ENCODE data around the gene ATP2B2. TPM values are rescaled to one million over a fixed set of nuclear protein-coding genes. Genes with fewer than 3 reads are reported as not detected.

ATP2B2 gene
- total RNA-seq, 4 donors from 2014 or later, result 0.42 to 2.0 (median 1.1) TPM

- Histone ChIP-seq H3K4me3 (no peak overlapping the region), H3K27me3 (no peaks in the 10 kb centered on the region), H3K27ac (no peak overlapping the region), H3K4me1 (no peaks in the 10 kb centered on the region), H3K36me3 (peaks cover 0 to 13% (median 0%) of the 10 kb centered on the region in 3 donors), H3K9me3 (no peaks in the 10 kb centered on the region)
- DNase-seq (ENCODE audit: low spot score in 2 of 2), result no peak
- TF ChIP-seq CTCF (IDR thresholded peaks at IDR 0.05) (no peak), EP300 (IDR thresholded peaks at IDR 0.05) (no peak), POLR2A (IDR thresholded peaks at IDR 0.05) (no peak)
- 82 to 86% methylated on average over 14 to 16 of the region's 16 CpGs for WGBS, 2 donors
These were observed 167.3 kb downstream of the ATP2B2 start for GRCh38 chr3:10338164-10338470.

GRCh38 chr3:10337323-10338163 is 167.8 kb downstream of the ATP2B2 start:
- WGBS, 2 donors, result 58 to 74% methylated on average over 13 to 20 of the region's 20 CpGs
- Histone ChIP-seq H3K4me1 (no peaks in the 10 kb centered on the region), H3K27me3 (no peaks in the 10 kb centered on the region), H3K9me3 (no peaks in the 10 kb centered on the region), H3K36me3 (peaks cover 0 to 16% (median 0%) of the 10 kb centered on the region in 3 donors), H3K27ac (no peak overlapping the region), H3K4me3 (no peak overlapping the region)
- no peak for TF ChIP-seq POLR2A (IDR thresholded peaks at IDR 0.05)
- TF ChIP-seq EP300 (IDR thresholded peaks at IDR 0.05), result no peak
- no peak for DNase-seq (ENCODE audit: low spot score in 2 of 2)

GRCh38 chr3:10336761-10337160 is 168.6 kb downstream of the ATP2B2 start:
- WGBS, 2 donors, result 87 to 92% methylated on average over 7 to 11 of the region's 11 CpGs
- H3K4me1 ChIP-seq, result no peaks in the 10 kb centered on the region
- H3K4me3 ChIP-seq, result no peak overlapping the region
- DNase-seq (ENCODE audit: low spot score in 2 of 2), result no peak
- peaks cover 0 to 16% (median 0%) of the 10 kb centered on the region in 3 donors for H3K36me3 ChIP-seq
- no peaks in the 10 kb centered on the region for H3K9me3 ChIP-seq
- no peaks in the 10 kb centered on the region for H3K27me3 ChIP-seq
- no peak overlapping the region for H3K27ac ChIP-seq
- TF ChIP-seq EP300 (IDR thresholded peaks at IDR 0.05) (no peak), CTCF (IDR thresholded peaks at IDR 0.05) (no peak), POLR2A (IDR thresholded peaks at IDR 0.05) (no peak)

- Histone ChIP-seq H3K27ac (no peak overlapping the region), H3K9me3 (no peaks in the 10 kb centered on the region), H3K36me3 (peaks cover 0 to 16% (median 0%) of the 10 kb centered on the region in 3 donors), H3K4me3 (no peak overlapping the region), H3K27me3 (no peaks in the 10 kb centered on the region), H3K4me1 (no peaks in the 10 kb centered on the region)
- TF ChIP-seq CTCF (IDR thresholded peaks at IDR 0.05) (no peak), POLR2A (IDR thresholded peaks at IDR 0.05) (no peak), EP300 (IDR thresholded peaks at IDR 0.05) (no peak)
- DNase-seq (ENCODE audit: low spot score in 2 of 2), result no peak
- WGBS, 2 donors, result 84 to 85% methylated on average over 28 to 29 of the region's 29 CpGs
These were observed 169.3 kb downstream of the ATP2B2 start for GRCh38 chr3:10335871-10336622.

GRCh38 chr3:10335190-10335738 is 170.1 kb downstream of the ATP2B2 start:
- no peaks in the 10 kb centered on the region for H3K27me3 ChIP-seq
- no peak for TF ChIP-seq CTCF (IDR thresholded peaks at IDR 0.05)
- no peak for TF ChIP-seq POLR2A (IDR thresholded peaks at IDR 0.05)
- TF ChIP-seq EP300 (IDR thresholded peaks at IDR 0.05), result no peak
- no peak for DNase-seq (ENCODE audit: low spot score in 2 of 2)
- no peaks in the 10 kb centered on the region for H3K4me1 ChIP-seq
- 67 to 77% methylated on average over 3 to 4 of the region's 4 CpGs for WGBS, 2 donors
- H3K36me3 ChIP-seq, result peaks cover 0 to 8% (median 0%) of the 10 kb centered on the region in 3 donors
- H3K27ac ChIP-seq, result no peak overlapping the region
- no peak overlapping the region for H3K4me3 ChIP-seq
- H3K9me3 ChIP-seq, result no peaks in the 10 kb centered on the region

Measured in tibial nerve (tissue), 4 donors.